Left lung (tissue), 10 donors: Measurements from ENCODE around the gene RAB11B. TPM values are rescaled to one million over a fixed set of nuclear protein-coding genes. Genes with fewer than 3 reads are reported as not detected.
A peak's percentile ranks its signal among the peaks of the same experiment; 100 is the strongest.

ENCODE experiments used
- ATAC-seq: fragments of 200-7000 bp; cut with Tn5 transposase; one replicate; pipeline ENCODE4 v1.9.1; 2020; ENCODE audit warnings: moderate library complexity
- DNase-seq, 4 donors: peaks; one replicate each; pipeline ENCODE4 v3.0.0-alpha.2; 2013 to 2020
- H3K27ac ChIP-seq, 2 donors: fragments of 200-600 bp; sonication (generic) in 1 of 2; one replicate each; pipeline versions ENCODE4 v1.5.0 to v1.8.0; 2020 to 2021
- H3K27me3 ChIP-seq, 2 donors: fragments of 200-600 bp; sonication (generic) in 1 of 2; one replicate each; pipeline versions ENCODE4 v1.5.0 to v1.8.0; 2020 to 2021
- H3K36me3 ChIP-seq, 2 donors: fragments of 200-600 bp; sonication (generic) in 1 of 2; one replicate each; pipeline versions ENCODE4 v1.5.0 to v1.8.0; 2020 to 2021
- H3K4me1 ChIP-seq, 2 donors: fragments of 200-600 bp; one replicate each; pipeline ENCODE4 v1.8.0; 2021
- H3K4me3 ChIP-seq, 2 donors: fragments of 200-600 bp; sonication (generic) in 1 of 2; one replicate each; pipeline versions ENCODE4 v1.5.0 to v1.8.0; 2020 to 2021; ENCODE audit warnings: mild to moderate bottlenecking in 1 of 2
- H3K9me3 ChIP-seq, 2 donors: fragments of 200-600 bp; sonication (generic) in 1 of 2; one replicate each; pipeline versions ENCODE4 v1.5.0 to v1.8.0; 2020 to 2021
- CTCF ChIP-seq, 2 donors: fragments of 200-600 bp; sonication (generic) in 1 of 2; IDR thresholded peaks; one replicate each; pipeline versions ENCODE4 v1.5.0 to v1.8.0; 2021; ENCODE audit warnings: antibody characterized with exemption in 2 of 2
- intact Hi-C, 2 donors: fragments of 100-400 bp; cut with DNase I; formaldehyde crosslinking; loops; one replicate each; pipeline versions ENCODE4 v1.11.2 to v1.14.2; 2022
- polyA plus RNA-seq, 6 donors: library from polyadenylated mRNA; unstranded; fragments of 120-200 nt; gene quantifications; one replicate each; pipeline ENCODE4 v1.2.1, GENCODE V29; 2013; ENCODE audit not compliant: insufficient read length in 6 of 6
- total RNA-seq, 2 donors: library from RNA; stranded (reverse); fragmentation: NEBNext Ultra II Directional; extraction: Animal tissue kit (Norgen Biotek cat#: 25700); gene quantifications; one replicate each; pipeline ENCODE4 v1.2.1, GENCODE V29; 2021
- donor health status: DM: no; HTN: yes; CAD: no.
- donor health status: DM: no; HTN: no; CAD: no.

RAB11B gene
- total and polyA plus RNA-seq, 8 donors = 91.6 to 137 (median 129) TPM

GRCh38 chr19:8446061-8446709 is 56.0 kb downstream of the RAB11B start:
- intact Hi-C loops = no loop called here
- TF ChIP-seq CTCF (IDR thresholded peaks at IDR 0.05) = no peak
- H3K36me3 ChIP-seq = peaks cover 0 to 11% of the 10 kb centered on the region in 2 donors
- no peaks in the 10 kb centered on the region for H3K9me3 ChIP-seq
- H3K4me1 ChIP-seq = peaks cover 34 to 61% of the 10 kb centered on the region in 2 donors
- H3K27me3 ChIP-seq = no peaks in the 10 kb centered on the region
- no peak for DNase-seq
- H3K27ac ChIP-seq = peak overlapping the region; percentile 90 to 95
- ATAC-seq = no peak
- H3K4me3 ChIP-seq = peak overlapping the region; percentile 92 to 93

- Histone ChIP-seq H3K9me3 (no peaks in the 10 kb centered on the region), H3K4me1 (peaks cover 51 to 87% of the 10 kb centered on the region in 2 donors), H3K27me3 (no peaks in the 10 kb centered on the region), H3K36me3 (peaks cover 0 to 22% of the 10 kb centered on the region in 2 donors), H3K4me3 (no peak overlapping the region), H3K27ac (no peak overlapping the region)
- DNase-seq (no peak), ATAC-seq (no peak)
- TF ChIP-seq CTCF (IDR thresholded peaks at IDR 0.05) = no peak
- intact Hi-C loops = no loop called here
These were observed 59.7 kb downstream of the RAB11B start for GRCh38 chr19:8449830-8450229.

GRCh38 chr19:8451377-8451776 is 61.2 kb downstream of the RAB11B start:
- DNase-seq (no peak), ATAC-seq (no peak)
- no peak for TF ChIP-seq CTCF (IDR thresholded peaks at IDR 0.05)
- Histone ChIP-seq H3K27me3 (no peaks in the 10 kb centered on the region), H3K27ac (peak overlapping the region; percentile 41 to 45), H3K36me3 (peaks cover 0 to 34% of the 10 kb centered on the region in 2 donors), H3K9me3 (no peaks in the 10 kb centered on the region), H3K4me1 (peaks cover 45 to 95% of the 10 kb centered on the region in 2 donors), H3K4me3 (no peak overlapping the region)
- intact Hi-C loops = no loop called here

- intact Hi-C loops = no loop called here
- Histone ChIP-seq H3K27me3 (no peaks in the 10 kb centered on the region), H3K4me3 (no peak overlapping the region), H3K36me3 (peaks cover 0 to 34% of the 10 kb centered on the region in 2 donors), H3K9me3 (no peaks in the 10 kb centered on the region), H3K27ac (peak overlapping the region; percentile 41 to 45), H3K4me1 (peaks cover 40 to 95% of the 10 kb centered on the region in 2 donors)
- TF ChIP-seq CTCF (IDR thresholded peaks at IDR 0.05) = no peak
- DNase-seq (no peak), ATAC-seq (peak; percentile 83)
These were observed 61.7 kb downstream of the RAB11B start for GRCh38 chr19:8451885-8452284.

DNA sequence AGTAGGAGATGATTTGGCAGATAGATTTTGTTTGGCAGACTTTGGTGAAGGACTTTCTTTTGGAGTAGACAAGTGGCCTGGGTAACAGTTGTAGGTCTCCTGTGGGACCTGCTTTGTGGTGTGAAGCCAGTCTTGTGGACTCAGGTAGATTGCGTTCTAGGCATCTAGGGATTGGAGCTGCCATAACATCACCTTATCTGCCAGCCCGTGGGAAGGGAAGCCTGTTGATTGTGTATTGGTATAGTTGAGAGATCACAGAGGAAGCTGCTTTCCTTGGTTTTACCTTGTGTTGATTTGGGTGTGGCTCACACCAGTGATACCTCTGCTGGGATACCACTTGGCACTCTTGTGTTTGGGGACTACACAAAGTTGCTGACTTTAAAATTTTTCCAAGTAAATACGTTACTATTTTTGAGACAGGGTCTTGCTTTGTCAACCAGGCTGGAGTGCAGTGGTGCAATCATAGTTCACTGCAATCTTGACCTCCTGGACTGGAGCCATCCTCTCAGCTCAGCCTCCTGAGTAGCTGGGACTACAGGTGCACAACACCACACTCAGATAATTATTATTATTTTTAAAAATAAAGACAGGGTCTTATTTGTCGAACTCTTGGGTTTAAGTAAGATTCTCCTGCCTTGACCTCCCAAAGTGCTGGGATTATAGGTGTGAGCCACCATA is 62.4 kb downstream of the RAB11B start:
- intact Hi-C loops = no loop called here
- H3K27ac ChIP-seq = peak overlapping the region in 1 of 2 donors; percentile 28
- no peak for TF ChIP-seq CTCF (IDR thresholded peaks at IDR 0.05)
- peaks cover 38 to 95% of the 10 kb centered on the region in 2 donors for H3K4me1 ChIP-seq
- no peak for DNase-seq
- H3K9me3 ChIP-seq = no peaks in the 10 kb centered on the region
- peaks cover 0 to 38% of the 10 kb centered on the region in 2 donors for H3K36me3 ChIP-seq
- ATAC-seq = peak; percentile 10
- no peaks in the 10 kb centered on the region for H3K27me3 ChIP-seq
- H3K4me3 ChIP-seq = no peak overlapping the region
